KMS-11 (cell line): Measurements from ENCODE around the gene ZNF454.

Source experiments
- H2AFZ ChIP-seq: fragments of 200-600 bp; sonication (generic); 2 replicates; pipeline ENCODE4 v1.6.1; 2016; ENCODE audit warnings: antibody characterized with exemption, mixed run types, low read depth
- H3K27ac ChIP-seq: fragments of 200-600 bp; sonication (generic); 2 replicates; pipeline ENCODE4 v1.6.1; 2016; ENCODE audit warnings: mild to moderate bottlenecking, mixed run types
- H3K27me3 ChIP-seq: fragments of 200-600 bp; sonication (generic); 2 replicates; pipeline ENCODE4 v1.6.1; 2017; ENCODE audit warnings: mild to moderate bottlenecking, low read depth, mixed run types, moderate library complexity; ENCODE audit not compliant: insufficient read depth
- H3K36me3 ChIP-seq: fragments of 200-600 bp; sonication (generic); 2 replicates; pipeline ENCODE4 v1.6.1; 2017; ENCODE audit warnings: mild to moderate bottlenecking, mixed run types; ENCODE audit not compliant: insufficient read depth
- H3K4me1 ChIP-seq: fragments of 200-600 bp; sonication (generic); 2 replicates; pipeline ENCODE4 v1.6.1; 2016; ENCODE audit warnings: mild to moderate bottlenecking, low read depth, mixed run types; ENCODE audit not compliant: poor library complexity, severe bottlenecking
- H3K4me2 ChIP-seq: fragments of 200-600 bp; sonication (generic); 2 replicates; pipeline ENCODE4 v1.7.0; 2016; ENCODE audit warnings: mild to moderate bottlenecking, mixed run types
- H3K4me3 ChIP-seq: fragments of 200-600 bp; sonication (generic); IDR thresholded peaks from 2 replicates; pipeline ENCODE4 v1.6.1; 2017; ENCODE audit warnings: low read depth, low read length, mixed read lengths; ENCODE audit not compliant: insufficient read depth
- H3K79me2 ChIP-seq: fragments of 200-600 bp; sonication (generic); 2 replicates; pipeline ENCODE4 v1.6.1; 2016; ENCODE audit warnings: low read depth, mixed run types; ENCODE audit not compliant: insufficient read depth
- H3K9ac ChIP-seq: fragments of 200-600 bp; sonication (generic); 2 replicates; pipeline ENCODE4 v1.6.1; 2016; ENCODE audit warnings: mild to moderate bottlenecking, mixed run types
- H4K20me1 ChIP-seq: fragments of 200-600 bp; sonication (generic); 2 replicates; pipeline ENCODE4 v1.6.1; 2016; ENCODE audit warnings: mild to moderate bottlenecking, mixed run types; ENCODE audit not compliant: insufficient read depth
- TF ChIP-seq, protein P1 (sequence below): fragments of 200-600 bp; sonication (generic); conservative IDR thresholded peaks from 2 replicates; pipeline ENCODE4 v1.6.1; 2017; ENCODE audit warnings: low read depth, mild to moderate bottlenecking, antibody characterized with exemption, low read length, moderate library complexity, mixed read lengths

Gene ZNF454

GRCh38 chr5:178931846-178932760 is 8.9 kb upstream of the ZNF454 start:
- Histone ChIP-seq H3K79me2 (no peaks in the 10 kb centered on the region), H4K20me1 (no peaks in the 10 kb centered on the region), H3K36me3 (no peaks in the 10 kb centered on the region), H3K9ac (no peak overlapping the region), H3K4me3 (no peak overlapping the region), H2AFZ (no peak overlapping the region), H3K27me3 (no peaks in the 10 kb centered on the region), H3K27ac (no peak overlapping the region), H3K4me1 (no peaks in the 10 kb centered on the region), H3K4me2 (no peak overlapping the region)
- TF ChIP-seq, protein P1, sequence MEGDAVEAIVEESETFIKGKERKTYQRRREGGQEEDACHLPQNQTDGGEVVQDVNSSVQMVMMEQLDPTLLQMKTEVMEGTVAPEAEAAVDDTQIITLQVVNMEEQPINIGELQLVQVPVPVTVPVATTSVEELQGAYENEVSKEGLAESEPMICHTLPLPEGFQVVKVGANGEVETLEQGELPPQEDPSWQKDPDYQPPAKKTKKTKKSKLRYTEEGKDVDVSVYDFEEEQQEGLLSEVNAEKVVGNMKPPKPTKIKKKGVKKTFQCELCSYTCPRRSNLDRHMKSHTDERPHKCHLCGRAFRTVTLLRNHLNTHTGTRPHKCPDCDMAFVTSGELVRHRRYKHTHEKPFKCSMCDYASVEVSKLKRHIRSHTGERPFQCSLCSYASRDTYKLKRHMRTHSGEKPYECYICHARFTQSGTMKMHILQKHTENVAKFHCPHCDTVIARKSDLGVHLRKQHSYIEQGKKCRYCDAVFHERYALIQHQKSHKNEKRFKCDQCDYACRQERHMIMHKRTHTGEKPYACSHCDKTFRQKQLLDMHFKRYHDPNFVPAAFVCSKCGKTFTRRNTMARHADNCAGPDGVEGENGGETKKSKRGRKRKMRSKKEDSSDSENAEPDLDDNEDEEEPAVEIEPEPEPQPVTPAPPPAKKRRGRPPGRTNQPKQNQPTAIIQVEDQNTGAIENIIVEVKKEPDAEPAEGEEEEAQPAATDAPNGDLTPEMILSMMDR = no peak

DNA sequence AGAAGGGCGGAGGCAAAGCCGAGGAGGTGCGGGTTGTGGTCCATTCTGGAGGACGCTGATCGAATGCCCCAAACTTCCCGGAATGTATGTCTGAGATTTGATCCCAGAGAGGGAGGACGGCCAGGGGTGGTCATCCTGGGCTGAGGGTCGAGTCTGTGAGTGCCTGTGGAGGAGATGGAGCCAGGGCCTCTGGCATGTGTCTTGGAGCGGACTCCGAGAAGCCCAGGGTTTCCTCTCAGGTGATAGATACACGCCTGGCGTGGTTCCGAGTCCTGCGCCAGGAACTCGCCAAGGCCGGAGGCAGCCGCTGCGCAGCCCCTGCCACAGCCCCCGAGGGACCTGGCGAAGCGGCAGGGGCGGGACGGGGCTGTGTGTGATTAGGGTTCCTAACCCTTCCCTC is 363 bp downstream of the ZNF454 start:
- no peak overlapping the region for H3K9ac ChIP-seq
- H3K27ac ChIP-seq = no peak overlapping the region
- no peaks in the 10 kb centered on the region for H3K79me2 ChIP-seq
- H3K4me1 ChIP-seq = no peaks in the 10 kb centered on the region
- H3K27me3 ChIP-seq = no peaks in the 10 kb centered on the region
- no peak overlapping the region for H2AFZ ChIP-seq
- TF ChIP-seq, protein P1 = no peak
- no peaks in the 10 kb centered on the region for H3K36me3 ChIP-seq
- H3K4me2 ChIP-seq = no peak overlapping the region
- no peaks in the 10 kb centered on the region for H4K20me1 ChIP-seq
- no peak overlapping the region for H3K4me3 ChIP-seq

GRCh38 chr5:178965465-178966055 is 24.6 kb downstream of the ZNF454 start:
- Histone ChIP-seq H3K4me3 (no peak overlapping the region), H2AFZ (no peak overlapping the region), H4K20me1 (no peaks in the 10 kb centered on the region), H3K36me3 (no peaks in the 10 kb centered on the region), H3K27me3 (no peaks in the 10 kb centered on the region), H3K4me2 (no peak overlapping the region), H3K27ac (no peak overlapping the region), H3K79me2 (no peaks in the 10 kb centered on the region), H3K9ac (no peak overlapping the region), H3K4me1 (no peaks in the 10 kb centered on the region)
- TF ChIP-seq, protein P1 = no peak

DNA sequence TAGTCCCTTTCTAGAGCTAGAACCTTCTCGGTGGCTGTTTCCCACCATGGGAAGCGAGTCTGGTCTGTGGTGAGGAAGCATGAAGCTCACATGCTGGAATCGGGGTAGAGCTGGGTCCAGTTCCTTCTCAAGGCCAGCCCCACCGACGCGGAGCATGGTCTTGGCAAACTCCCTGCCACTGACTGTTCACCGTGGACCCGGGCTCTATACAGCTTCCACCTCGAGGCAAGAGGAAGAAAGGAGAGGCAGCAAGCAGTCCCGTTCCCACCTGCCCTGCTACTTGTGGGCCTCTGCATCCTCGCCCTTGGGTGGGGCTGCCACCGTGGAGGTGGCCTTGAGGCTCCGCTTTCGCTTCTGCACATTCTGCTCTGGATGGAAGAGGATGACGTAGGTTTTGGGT is 40.4 kb downstream of the ZNF454 start:
- Histone ChIP-seq H2AFZ (no peak overlapping the region), H3K36me3 (no peaks in the 10 kb centered on the region), H3K4me1 (no peaks in the 10 kb centered on the region), H4K20me1 (no peaks in the 10 kb centered on the region), H3K4me3 (no peak overlapping the region), H3K4me2 (no peak overlapping the region), H3K27ac (no peak overlapping the region), H3K27me3 (no peaks in the 10 kb centered on the region), H3K79me2 (no peaks in the 10 kb centered on the region), H3K9ac (no peak overlapping the region)
- TF ChIP-seq, protein P1 = no peak
